Activated T-helper 2 cell treated with anti-CD3 and anti-CD28 coated beads, Interferon-gamma antibody, Interleukin-2, Interleukin-4, amounts not matched to agents 10 μg/mL and 5 μg/mL and 100 μg/mL, durations not matched to agents 14 hours and 24 hours and 36 hours (primary cell): ENCODE data around the gene SLC16A2. TPM values are rescaled to one million over a fixed set of nuclear protein-coding genes. Genes with fewer than 3 reads are reported as not detected.

Experiments
- DNase-seq: peaks from one replicate; pipeline ENCODE4 v3.0.0; 2021; ENCODE audit warnings: low spot score
- H3K27ac Mint-ChIP-seq: one replicate; pipeline ENCODE4 v1.8.0; 2021; ENCODE audit warnings: mixed read lengths
- H3K27me3 Mint-ChIP-seq: one replicate; pipeline ENCODE4 v1.8.0; 2021; ENCODE audit warnings: low read depth, mixed read lengths
- H3K36me3 Mint-ChIP-seq: one replicate; pipeline ENCODE4 v1.8.0; 2021; ENCODE audit warnings: low read depth, mixed read lengths
- H3K4me1 Mint-ChIP-seq: one replicate; pipeline ENCODE4 v1.8.0; 2021; ENCODE audit warnings: low read depth, mixed read lengths
- H3K4me3 Mint-ChIP-seq: one replicate; pipeline ENCODE4 v1.8.0; 2021; ENCODE audit warnings: low read depth, mild to moderate bottlenecking, moderate library complexity, mixed read lengths
- H3K9me3 Mint-ChIP-seq: one replicate; pipeline ENCODE4 v1.8.0; 2021; ENCODE audit warnings: mixed read lengths
- intact Hi-C: fragments of 100-400 bp; cut with micrococcal nuclease; formaldehyde crosslinking; loops from one replicate; pipeline ENCODE4 v1.15.1; 2023
- total RNA-seq: library from RNA; stranded (reverse); gene quantifications from 2 replicates; pipeline ENCODE4 v1.2.3, GENCODE V29; 2022

The SLC16A2 gene
- total RNA-seq, 1 donor from 2014 or later, result 1.1 TPM

DNA sequence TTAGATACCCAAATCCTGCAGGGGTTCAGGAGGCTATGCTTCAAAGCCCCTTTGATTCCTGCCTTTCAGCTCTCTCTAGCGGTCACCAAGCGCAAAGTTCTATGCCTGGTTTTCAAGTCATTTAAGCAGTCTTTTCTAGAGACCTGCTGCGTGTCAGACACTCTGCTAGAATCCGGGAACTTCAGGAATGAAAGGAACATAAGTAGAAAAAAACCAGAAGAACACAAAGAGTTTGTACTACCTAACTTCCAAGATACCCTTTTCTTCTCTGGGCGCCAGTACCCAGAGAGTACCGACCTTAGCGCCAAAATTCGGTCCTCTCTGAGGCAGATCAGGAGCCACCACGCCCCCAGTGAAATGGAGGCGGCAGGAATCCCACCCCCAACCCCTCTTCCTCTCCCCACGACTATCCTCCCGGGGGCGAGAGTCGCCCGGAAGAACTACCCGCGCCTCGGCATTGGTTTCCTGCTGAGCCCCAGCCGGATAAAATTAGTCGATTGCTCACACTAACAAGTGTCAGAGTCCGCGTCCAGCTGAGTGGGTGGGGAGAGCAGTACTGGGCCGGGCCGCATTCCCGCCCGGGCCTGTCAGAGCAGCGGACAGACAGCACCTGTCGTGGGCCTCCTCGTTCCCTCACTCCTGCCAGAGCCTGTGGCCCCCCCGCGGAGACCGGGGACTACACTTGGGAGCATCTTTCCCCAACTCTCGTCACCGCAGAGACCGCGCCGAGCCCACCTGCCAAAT, 114.3 kb downstream of the SLC16A2 start:
- peak; percentile 17 for DNase-seq
- H3K36me3 Mint-ChIP-seq, result no peaks in the 10 kb centered on the region
- intact Hi-C loops, result loop anchor here (2.0 to 5.0 kb wide), 3 partner anchors 29 to 77 kb away; partner anchors contain the start of gene RLIM
- H3K4me1 Mint-ChIP-seq, result peaks cover 24% of the 10 kb centered on the region
- no peaks in the 10 kb centered on the region for H3K27me3 Mint-ChIP-seq
- peak overlapping the region; percentile 75 for H3K4me3 Mint-ChIP-seq
- H3K27ac Mint-ChIP-seq, result peak overlapping the region; percentile 82
- H3K9me3 Mint-ChIP-seq, result no peaks in the 10 kb centered on the region

GRCh38 chrX:74536152-74536831, 115.0 kb downstream of the SLC16A2 start:
- peaks cover 30% of the 10 kb centered on the region for H3K4me1 Mint-ChIP-seq
- DNase-seq, result peak; percentile 9
- peak overlapping the region; percentile 82 for H3K27ac Mint-ChIP-seq
- H3K36me3 Mint-ChIP-seq, result no peaks in the 10 kb centered on the region
- H3K4me3 Mint-ChIP-seq, result peak overlapping the region; percentile 75
- no peaks in the 10 kb centered on the region for H3K27me3 Mint-ChIP-seq
- no peaks in the 10 kb centered on the region for H3K9me3 Mint-ChIP-seq
- intact Hi-C loops, result loop anchor here (5.0 kb wide), 1 partner anchor 76 kb away; the partner anchor contains the start of gene RLIM

DNA sequence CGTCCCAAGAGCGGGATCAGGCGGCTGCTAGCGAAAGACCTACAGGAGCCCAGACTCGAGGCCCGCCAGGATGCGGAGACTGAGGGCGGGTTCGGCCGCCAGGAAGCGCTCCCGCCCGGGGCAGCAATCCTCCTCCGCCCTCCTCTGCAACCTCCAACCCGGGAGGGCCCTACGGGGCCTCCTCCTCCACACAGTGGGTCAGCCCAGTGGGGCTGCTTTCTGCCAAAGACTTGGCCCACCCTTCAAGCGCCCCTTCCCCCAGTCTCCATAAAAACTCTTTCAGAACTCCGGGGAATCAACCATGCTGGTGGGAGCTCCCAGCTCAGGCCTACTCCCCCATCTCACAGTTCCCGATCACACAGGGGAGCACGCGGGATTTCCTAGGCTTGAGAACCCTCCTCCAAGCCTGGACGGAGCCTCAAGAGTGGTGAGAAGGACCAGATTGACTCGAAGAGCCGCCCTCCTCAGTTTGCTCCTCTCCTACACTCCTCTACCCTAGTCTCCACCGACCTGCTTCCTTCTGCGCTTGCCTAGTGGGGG, 115.6 kb downstream of the SLC16A2 start:
- Mint-ChIP-seq H3K36me3 (no peaks in the 10 kb centered on the region), H3K4me1 (peaks cover 34% of the 10 kb centered on the region), H3K27ac (peak overlapping the region; percentile 79), H3K27me3 (no peaks in the 10 kb centered on the region), H3K9me3 (no peaks in the 10 kb centered on the region), H3K4me3 (peak overlapping the region; percentile 75)
- intact Hi-C loops, result loop anchor here (5.0 kb wide), 1 partner anchor 75 kb away; the partner anchor contains the start of gene RLIM
- DNase-seq, result no peak

DNA sequence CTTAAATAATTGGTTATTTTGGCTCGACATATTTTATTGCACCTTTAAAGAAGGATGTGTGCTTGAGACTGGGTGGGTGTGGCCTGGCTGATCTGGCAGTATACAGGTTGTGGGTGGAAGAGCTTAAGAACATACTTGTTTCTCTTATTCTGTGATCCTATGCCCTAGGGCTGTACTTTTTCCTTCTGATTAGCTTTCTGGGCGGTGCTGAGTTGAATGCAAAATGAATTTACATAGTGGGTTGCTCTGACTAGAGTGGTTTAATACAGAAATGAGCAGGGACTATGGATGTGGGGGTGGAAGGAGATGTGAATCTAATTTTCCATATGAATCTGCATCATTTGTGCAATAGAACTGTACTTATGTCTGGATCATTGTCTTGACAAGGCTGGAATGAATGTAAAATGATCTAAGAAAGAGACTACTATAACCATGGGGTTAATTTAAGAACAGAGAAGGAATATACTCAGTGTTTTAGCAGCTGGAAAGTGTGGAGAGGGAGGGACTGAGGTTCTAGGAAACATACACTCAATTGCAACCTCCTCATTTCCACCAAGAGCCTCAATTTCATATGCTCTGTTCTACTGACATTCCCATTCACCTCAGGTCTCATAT, 119.4 kb downstream of the SLC16A2 start:
- peak overlapping the region; percentile 63 for H3K27ac Mint-ChIP-seq
- peaks cover 22% of the 10 kb centered on the region for H3K4me1 Mint-ChIP-seq
- DNase-seq, result no peak
- intact Hi-C loops, result no loop called here
- no peaks in the 10 kb centered on the region for H3K9me3 Mint-ChIP-seq
- no peak overlapping the region for H3K4me3 Mint-ChIP-seq
- no peaks in the 10 kb centered on the region for H3K36me3 Mint-ChIP-seq
- no peaks in the 10 kb centered on the region for H3K27me3 Mint-ChIP-seq

GRCh38 chrX:74545880-74546523, 124.7 kb downstream of the SLC16A2 start:
- Mint-ChIP-seq H3K4me3 (no peak overlapping the region), H3K9me3 (no peaks in the 10 kb centered on the region), H3K27ac (no peak overlapping the region), H3K36me3 (no peaks in the 10 kb centered on the region), H3K27me3 (no peaks in the 10 kb centered on the region), H3K4me1 (peaks cover 12% of the 10 kb centered on the region)
- DNase-seq, result no peak
- intact Hi-C loops, result no loop called here

- intact Hi-C loops, result no loop called here
- H3K27me3 Mint-ChIP-seq, result no peaks in the 10 kb centered on the region
- DNase-seq, result no peak
- H3K9me3 Mint-ChIP-seq, result no peaks in the 10 kb centered on the region
- H3K27ac Mint-ChIP-seq, result no peak overlapping the region
- no peak overlapping the region for H3K4me3 Mint-ChIP-seq
- H3K36me3 Mint-ChIP-seq, result no peaks in the 10 kb centered on the region
- H3K4me1 Mint-ChIP-seq, result peaks cover 6% of the 10 kb centered on the region
These were observed 125.7 kb downstream of the SLC16A2 start for GRCh38 chrX:74546984-74547383.

- H3K27me3 Mint-ChIP-seq, result no peaks in the 10 kb centered on the region
- intact Hi-C loops, result loop anchor here (1.0 to 10.0 kb wide), 8 partner anchors 28 to 1054 kb away; no protein-coding TSS in a partner anchor
- H3K27ac Mint-ChIP-seq, result no peak overlapping the region
- no peaks in the 10 kb centered on the region for H3K9me3 Mint-ChIP-seq
- H3K4me1 Mint-ChIP-seq, result peaks cover 6% of the 10 kb centered on the region
- H3K4me3 Mint-ChIP-seq, result peak overlapping the region; percentile 39
- no peaks in the 10 kb centered on the region for H3K36me3 Mint-ChIP-seq
- peak; percentile 68 for DNase-seq
These were observed 129.1 kb downstream of the SLC16A2 start for GRCh38 chrX:74550295-74550802.

DNA sequence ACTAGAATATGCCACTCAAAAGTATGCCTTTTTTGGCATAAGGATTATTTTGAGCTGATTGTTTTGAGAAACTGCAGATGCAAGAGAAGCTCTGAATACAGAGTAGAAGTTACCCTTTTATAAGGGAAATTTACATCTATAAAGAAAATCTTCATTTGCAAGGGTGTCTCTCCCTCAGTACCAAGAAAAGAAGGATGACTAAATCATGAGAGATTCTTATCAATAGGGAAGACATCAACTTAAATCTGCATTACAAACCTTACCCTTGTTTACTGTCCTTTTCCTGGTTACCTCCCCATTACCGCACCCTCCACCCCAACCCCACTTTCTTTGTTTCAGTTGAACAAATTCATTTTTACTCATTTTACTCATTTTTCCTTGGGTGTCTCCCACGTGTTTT, 130.6 kb downstream of the SLC16A2 start:
- no peak for DNase-seq
- intact Hi-C loops, result loop anchor here (2.0 to 10.0 kb wide), 7 partner anchors 27 to 1053 kb away; no protein-coding TSS in a partner anchor
- no peaks in the 10 kb centered on the region for H3K9me3 Mint-ChIP-seq
- no peak overlapping the region for H3K27ac Mint-ChIP-seq
- H3K4me3 Mint-ChIP-seq, result no peak overlapping the region
- no peaks in the 10 kb centered on the region for H3K27me3 Mint-ChIP-seq
- H3K36me3 Mint-ChIP-seq, result no peaks in the 10 kb centered on the region
- peaks cover 6% of the 10 kb centered on the region for H3K4me1 Mint-ChIP-seq

DNA sequence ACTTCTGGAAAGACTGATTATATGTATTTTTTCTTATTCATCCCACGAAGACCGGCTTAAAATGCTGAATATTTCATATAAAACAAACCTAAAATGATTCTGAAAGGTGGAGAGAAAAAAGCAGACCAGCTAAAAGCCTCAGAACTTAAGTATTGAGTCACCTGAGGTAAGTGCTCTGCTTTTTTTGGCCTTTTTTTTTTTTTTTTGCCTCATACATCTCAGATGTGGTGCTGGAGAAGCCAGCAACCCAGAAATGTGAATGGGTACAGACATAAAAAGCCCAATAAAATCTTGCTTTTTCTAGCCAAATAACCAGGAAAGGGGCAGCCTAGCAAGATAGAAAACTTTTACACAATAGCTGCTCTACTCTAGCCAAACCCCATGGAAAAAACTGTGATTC, 136.1 kb downstream of the SLC16A2 start:
- H3K4me1 Mint-ChIP-seq, result peaks cover 1% of the 10 kb centered on the region

DNA sequence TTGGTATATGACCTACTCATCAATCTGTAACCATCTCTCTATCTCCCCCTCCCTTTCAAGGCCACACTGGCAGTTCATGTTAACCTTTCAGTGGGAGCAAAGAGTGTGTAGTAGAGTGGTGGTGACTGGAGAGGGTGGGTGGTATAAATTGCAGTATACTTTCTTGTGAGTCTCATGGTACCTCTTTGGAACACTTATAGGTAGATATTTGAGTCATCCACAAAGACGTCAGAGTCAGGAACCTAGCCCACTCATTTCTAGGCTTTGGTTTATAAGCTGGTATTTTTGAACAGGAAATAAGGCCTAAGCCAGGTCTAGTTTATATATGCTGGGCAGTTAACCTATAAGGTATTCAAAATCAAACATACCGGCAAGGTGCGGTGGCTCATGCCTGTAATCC, 156.8 kb downstream of the SLC16A2 start:
- DNase-seq, result no peak
- intact Hi-C loops, result loop anchor here (1.0 to 5.0 kb wide), 4 partner anchors 27 to 1169 kb away; partner anchors contain the start of gene RLIM
- Mint-ChIP-seq H3K4me3 (no peak overlapping the region), H3K36me3 (peaks cover 19% of the 10 kb centered on the region), H3K4me1 (peaks cover 10% of the 10 kb centered on the region), H3K27ac (peak overlapping the region; percentile 75), H3K27me3 (no peaks in the 10 kb centered on the region), H3K9me3 (no peaks in the 10 kb centered on the region)

More for the DNA sequence above, 136.1 kb downstream of the SLC16A2 start:
- H3K27ac Mint-ChIP-seq, result no peak overlapping the region
- H3K4me3 Mint-ChIP-seq, result no peak overlapping the region
- no peak for DNase-seq
- no peaks in the 10 kb centered on the region for H3K36me3 Mint-ChIP-seq
- no peaks in the 10 kb centered on the region for H3K9me3 Mint-ChIP-seq
- intact Hi-C loops, result loop anchor here (10.0 kb wide), 2 partner anchors 423 to 1047 kb away; no protein-coding TSS in a partner anchor
- no peaks in the 10 kb centered on the region for H3K27me3 Mint-ChIP-seq

DNA sequence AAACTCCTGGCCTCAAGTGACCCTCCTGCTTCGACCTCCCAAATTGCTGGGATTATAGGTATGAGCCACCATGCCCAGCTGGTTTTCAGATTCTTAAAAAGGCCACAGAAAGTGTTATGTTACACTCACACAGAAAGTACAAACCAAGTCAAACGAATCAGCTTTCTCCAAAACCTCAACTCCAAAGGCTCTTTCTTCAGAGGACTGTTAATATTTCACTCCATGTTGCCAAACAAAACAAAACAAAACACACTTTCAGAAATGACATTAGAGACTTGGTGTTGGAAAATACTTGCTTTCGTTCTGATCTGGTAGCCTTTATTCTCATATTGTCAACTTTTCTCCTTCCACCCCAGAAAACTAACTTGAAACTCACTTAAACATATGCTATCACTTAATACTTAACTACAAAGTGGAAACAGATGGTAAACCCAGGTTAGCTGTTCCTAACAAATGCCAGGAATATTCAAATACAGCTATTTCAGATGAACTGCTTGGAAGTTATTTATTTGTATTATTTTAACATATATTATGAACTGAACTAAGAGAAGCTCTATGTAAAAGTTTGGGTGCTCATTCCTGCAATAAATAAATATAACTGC, 158.4 kb downstream of the SLC16A2 start:
- peaks cover 11% of the 10 kb centered on the region for H3K4me1 Mint-ChIP-seq
- H3K4me3 Mint-ChIP-seq, result no peak overlapping the region
- H3K36me3 Mint-ChIP-seq, result peaks cover 18% of the 10 kb centered on the region
- H3K9me3 Mint-ChIP-seq, result no peaks in the 10 kb centered on the region
- DNase-seq, result no peak
- H3K27ac Mint-ChIP-seq, result peak overlapping the region; percentile 75
- intact Hi-C loops, result loop anchor here (2.0 to 5.0 kb wide), 3 partner anchors 29 to 1168 kb away; no protein-coding TSS in a partner anchor
- H3K27me3 Mint-ChIP-seq, result no peaks in the 10 kb centered on the region
